Stimulated activated CD8-positive, alpha-beta memory T cell treated with anti-CD3 and anti-CD28 coated beads, Interleukin-12 subunit alpha, Interleukin-12 subunit beta, amount 100 ng/mL, for 24 hours (primary cell): ENCODE results near the gene RMRP.
A peak's percentile ranks its signal among the peaks of the same experiment; 100 is the strongest.

Source experiments
- DNase-seq: peaks from one replicate; pipeline ENCODE4 v3.0.0-alpha.2; 2020; ENCODE audit errors: extremely low read depth

The RMRP gene

GRCh38 chr9:35657546-35658136 is at the start of gene RMRP:
Gene RMRP, minus strand, starts transcription at chr9:35658019.
- peak; percentile 89 for DNase-seq

GRCh38 chr9:35706951-35707350 is 49.1 kb upstream of the RMRP start:
- DNase-seq, result no peak

- no peak for DNase-seq
Observed at GRCh38 chr9:35705836-35706430, 48.1 kb upstream of the RMRP start.

GRCh38 chr9:35705372-35705771 is 47.6 kb upstream of the RMRP start:
- DNase-seq, result no peak

GRCh38 chr9:35703906-35704672 is 46.3 kb upstream of the RMRP start:
- DNase-seq, result no peak

GRCh38 chr9:35702696-35703095 is 44.9 kb upstream of the RMRP start:
- no peak for DNase-seq

- no peak for DNase-seq
Observed at GRCh38 chr9:35700942-35701341, 43.1 kb upstream of the RMRP start.

GRCh38 chr9:35700031-35700430 is 42.2 kb upstream of the RMRP start:
- no peak for DNase-seq

- no peak for DNase-seq
Observed at GRCh38 chr9:35698231-35698630, 40.4 kb upstream of the RMRP start.

- no peak for DNase-seq
Observed at GRCh38 chr9:35697486-35697885, 39.7 kb upstream of the RMRP start.

GRCh38 chr9:35696520-35697215 is 38.8 kb upstream of the RMRP start:
- no peak for DNase-seq

GRCh38 chr9:35695943-35696401 is 38.2 kb upstream of the RMRP start:
- DNase-seq, result no peak

- no peak for DNase-seq
Observed at GRCh38 chr9:35691757-35692301, 34.0 kb upstream of the RMRP start.

GRCh38 chr9:35691334-35691650 is 33.5 kb upstream of the RMRP start:
- DNase-seq, result no peak

GRCh38 chr9:35690614-35691333 is 33.0 kb upstream of the RMRP start:
- DNase-seq, result no peak

- no peak for DNase-seq
Observed at GRCh38 chr9:35690294-35690613, 32.4 kb upstream of the RMRP start.

GRCh38 chr9:35689542-35690293 is 31.9 kb upstream of the RMRP start, which contains the start of gene TPM2:
Gene TPM2, minus strand, starts transcription at chr9:35689925. Its CDS starts 108 bp downstream, at chr9:35689817.
- DNase-seq, result no peak

- no peak for DNase-seq
Observed at GRCh38 chr9:35688558-35689541, 31.0 kb upstream of the RMRP start.

- no peak for DNase-seq
Observed at GRCh38 chr9:35687972-35688557, 30.2 kb upstream of the RMRP start.
